ENCODE results near the gene LY6G5C. TPM values are rescaled to one million over a fixed set of nuclear protein-coding genes. Genes with fewer than 3 reads are reported as not detected.

The LY6G5C gene
- total and polyA plus RNA-seq, 2 of the 13 experiments (the other 11 are each of a cell fraction or from before 2014, with no cell fraction given) = 0.33 to 0.55 TPM

GRCh38 chr6:31680226-31681134 is at the start of gene LY6G5C (continued):
- TF ChIP-seq YEATS2 (CRISPR knock-in tag; IDR thresholded peaks at IDR 0.05; ENCODE audit: borderline replicate concordance) = no peak
- TF ChIP-seq CBX1 (IDR thresholded peaks at IDR 0.05; ENCODE audit: low read depth) = no peak
- no peak for TF ChIP-seq ZNF383 (CRISPR knock-in tag; IDR thresholded peaks at IDR 0.05; ENCODE audit: borderline replicate concordance)
- TF ChIP-seq GABPB1 (CRISPR knock-in tag; IDR thresholded peaks at IDR 0.05) = 0 out of 2 replicates have a peak, but pooled peaks have one; percentile 3
- TF ChIP-seq GABPA (IDR thresholded peaks at IDR 0.05; ENCODE audit: low read depth, low read length) = no peak
- TF ChIP-seq GABPA (CRISPR knock-in tag; IDR thresholded peaks at IDR 0.05; ENCODE audit: low read depth) = no peak
- TF ChIP-seq ZNF460 (CRISPR knock-in tag; IDR thresholded peaks at IDR 0.05; ENCODE audit: borderline replicate concordance) = no peak
- no peak for TF ChIP-seq JDP2 (CRISPR knock-in tag; IDR thresholded peaks at IDR 0.05; ENCODE audit: borderline replicate concordance)
- peak; percentile 97 for TF ChIP-seq RAD21 (CRISPR knock-in tag; IDR thresholded peaks at IDR 0.05)
- no peak for TF ChIP-seq BRD4 (CRISPR knock-in tag; IDR thresholded peaks at IDR 0.05)
- TF ChIP-seq TCF7L2 (IDR thresholded peaks at IDR 0.05; ENCODE audit: low read depth, low read length) = no peak
- TF ChIP-seq MZF1 (CRISPR knock-in tag; IDR thresholded peaks at IDR 0.05; ENCODE audit: borderline replicate concordance) = no peak
- peak; percentile 75; the same call in 1 of the 2 replicates for TF ChIP-seq ZNF501 (CRISPR knock-in tag; IDR thresholded peaks at IDR 0.05)
- 0 out of 2 replicates have a peak, but pooled peaks have one; percentile 33 for TF ChIP-seq ZGPAT (CRISPR knock-in tag; IDR thresholded peaks at IDR 0.05)
- peak; percentile 72 for TF ChIP-seq YY1 (IDR thresholded peaks at IDR 0.05; ENCODE audit: insufficient read depth, insufficient replicate concordance, low read depth, low read length)
- no peak for TF ChIP-seq ZC3H13 (CRISPR knock-in tag; IDR thresholded peaks at IDR 0.05)
- no peak for TF ChIP-seq KLF15 (CRISPR knock-in tag; IDR thresholded peaks at IDR 0.05; ENCODE audit: borderline replicate concordance)
- no peak for TF ChIP-seq ZNF776 (CRISPR knock-in tag; IDR thresholded peaks at IDR 0.05)
- TF ChIP-seq ZSCAN25 (CRISPR knock-in tag; IDR thresholded peaks at IDR 0.05) = 0 out of 2 replicates have a peak, but pooled peaks have one; percentile 12
- TF ChIP-seq RFXAP (CRISPR knock-in tag; IDR thresholded peaks at IDR 0.05; ENCODE audit: borderline replicate concordance) = no peak
- TF ChIP-seq, protein P1, sequence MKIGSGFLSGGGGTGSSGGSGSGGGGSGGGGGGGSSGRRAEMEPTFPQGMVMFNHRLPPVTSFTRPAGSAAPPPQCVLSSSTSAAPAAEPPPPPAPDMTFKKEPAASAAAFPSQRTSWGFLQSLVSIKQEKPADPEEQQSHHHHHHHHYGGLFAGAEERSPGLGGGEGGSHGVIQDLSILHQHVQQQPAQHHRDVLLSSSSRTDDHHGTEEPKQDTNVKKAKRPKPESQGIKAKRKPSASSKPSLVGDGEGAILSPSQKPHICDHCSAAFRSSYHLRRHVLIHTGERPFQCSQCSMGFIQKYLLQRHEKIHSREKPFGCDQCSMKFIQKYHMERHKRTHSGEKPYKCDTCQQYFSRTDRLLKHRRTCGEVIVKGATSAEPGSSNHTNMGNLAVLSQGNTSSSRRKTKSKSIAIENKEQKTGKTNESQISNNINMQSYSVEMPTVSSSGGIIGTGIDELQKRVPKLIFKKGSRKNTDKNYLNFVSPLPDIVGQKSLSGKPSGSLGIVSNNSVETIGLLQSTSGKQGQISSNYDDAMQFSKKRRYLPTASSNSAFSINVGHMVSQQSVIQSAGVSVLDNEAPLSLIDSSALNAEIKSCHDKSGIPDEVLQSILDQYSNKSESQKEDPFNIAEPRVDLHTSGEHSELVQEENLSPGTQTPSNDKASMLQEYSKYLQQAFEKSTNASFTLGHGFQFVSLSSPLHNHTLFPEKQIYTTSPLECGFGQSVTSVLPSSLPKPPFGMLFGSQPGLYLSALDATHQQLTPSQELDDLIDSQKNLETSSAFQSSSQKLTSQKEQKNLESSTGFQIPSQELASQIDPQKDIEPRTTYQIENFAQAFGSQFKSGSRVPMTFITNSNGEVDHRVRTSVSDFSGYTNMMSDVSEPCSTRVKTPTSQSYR (CRISPR knock-in tag; IDR thresholded peaks at IDR 0.05; ENCODE audit: borderline replicate concordance) = no peak; the same call in 1 of the 2 replicates
- TF ChIP-seq ZNF33A (CRISPR knock-in tag; IDR thresholded peaks at IDR 0.05; ENCODE audit: borderline replicate concordance) = no peak
- no peak for TF ChIP-seq RBFOX2 (IDR thresholded peaks at IDR 0.05; ENCODE audit: low read depth, low read length)
- TF ChIP-seq ZNF629 (CRISPR knock-in tag; conservative IDR thresholded peaks at IDR 0.05) = no peak
- no peak for TF ChIP-seq ZNF12 (CRISPR knock-in tag; IDR thresholded peaks at IDR 0.05)
- no peak for TF ChIP-seq CEBPB (IDR thresholded peaks at IDR 0.05; ENCODE audit: borderline replicate concordance, low read depth, low read length)
